WTC11 (cell line): Measurements from ENCODE around the gene SLC41A3. TPM values are rescaled to one million over a fixed set of nuclear protein-coding genes. Genes with fewer than 3 reads are reported as not detected.

ENCODE experiments used
- ATAC-seq: fragments of 200-7000 bp; cut with Tn5 transposase; 2 replicates; pipeline ENCODE4 v1.10.0; 2021; ENCODE audit warnings: mild to moderate bottlenecking, moderate library complexity
- CTCF ChIA-PET: fragments of 300-600 bp; sonication (Branson Sonifier 250); formaldehyde crosslinking; loops from one replicate; lab custom pipeline; 2021; ENCODE audit warnings: antibody characterized with exemption; lab: Charles Lee
- POLR2A ChIA-PET: fragments of 350-600 bp; sonication (Branson Sonifier 250); formaldehyde crosslinking; loops from one replicate; lab custom pipeline; 2021; ENCODE audit warnings: antibody characterized with exemption; lab: Charles Lee
- DNase-seq: peaks from one replicate; pipeline ENCODE4 v3.0.0; 2021; ENCODE audit warnings: low spot score
- H3K27ac Mint-ChIP-seq: 2 replicates; pipeline ENCODE4 v1.8.0; 2021; ENCODE audit warnings: mixed read lengths
- H3K27me3 Mint-ChIP-seq: 2 replicates; pipeline ENCODE4 v1.8.0; 2021; ENCODE audit warnings: low read depth, mild to moderate bottlenecking, moderate library complexity, mixed read lengths
- H3K36me3 Mint-ChIP-seq: 2 replicates; pipeline ENCODE4 v1.8.0; 2021; ENCODE audit warnings: mixed read lengths
- H3K4me1 Mint-ChIP-seq: 2 replicates; pipeline ENCODE4 v1.8.0; 2022; ENCODE audit warnings: mixed read lengths
- H3K4me3 Mint-ChIP-seq: 2 replicates; pipeline ENCODE4 v1.8.0; 2021; ENCODE audit warnings: mild to moderate bottlenecking, moderate library complexity, mixed read lengths
- H3K9me3 Mint-ChIP-seq: 2 replicates; pipeline ENCODE4 v1.8.0; 2021; ENCODE audit warnings: mixed read lengths
- ATF1 ChIP-seq: sonication (generic); formaldehyde crosslinking; IDR thresholded peaks from 2 replicates; pipeline ENCODE4 v1.8.1; 2023; ENCODE audit warnings: mild to moderate bottlenecking, moderate library complexity, missing genetic modification reagents
- CREM ChIP-seq: sonication (generic); formaldehyde crosslinking; IDR thresholded peaks from 2 replicates; pipeline ENCODE4 v1.8.1; 2022; ENCODE audit warnings: mild to moderate bottlenecking, missing genetic modification reagents, moderate library complexity
- ETV6 ChIP-seq: sonication (generic); formaldehyde crosslinking; IDR thresholded peaks from 2 replicates; pipeline ENCODE4 v1.8.1; 2022; ENCODE audit warnings: mild to moderate bottlenecking, missing genetic modification reagents
- FOXJ3 ChIP-seq: sonication (generic); formaldehyde crosslinking; IDR thresholded peaks from 2 replicates; pipeline ENCODE4 v1.9.0; 2021; ENCODE audit warnings: missing genetic modification reagents, mild to moderate bottlenecking, borderline replicate concordance
- HMGA2 ChIP-seq: fragments of 250-450 bp; sonication (Bioruptor Pico); IDR thresholded peaks from 2 replicates; pipeline ENCODE4 v1.4.0; 2021; ENCODE audit warnings: mild to moderate bottlenecking, moderate library complexity
- IRF2 ChIP-seq: sonication (generic); formaldehyde crosslinking; IDR thresholded peaks from 2 replicates; pipeline ENCODE4 v1.8.0; 2022; ENCODE audit warnings: low read depth, missing genetic modification reagents, borderline replicate concordance
- KAT7 ChIP-seq: sonication (generic); formaldehyde crosslinking; IDR thresholded peaks from 2 replicates; pipeline ENCODE4 v1.8.1; 2023; ENCODE audit warnings: missing genetic modification reagents, mild to moderate bottlenecking, borderline replicate concordance
- MYBL2 ChIP-seq: sonication (generic); formaldehyde crosslinking; IDR thresholded peaks from 2 replicates; pipeline ENCODE4 v1.8.1; 2023; ENCODE audit warnings: mild to moderate bottlenecking, moderate library complexity, missing genetic modification reagents
- NFYB ChIP-seq: sonication (generic); formaldehyde crosslinking; conservative IDR thresholded peaks from 2 replicates; pipeline ENCODE4 v1.8.0; 2022; ENCODE audit warnings: low read depth, missing genetic modification reagents
- NR2C2 ChIP-seq: sonication (generic); formaldehyde crosslinking; IDR thresholded peaks from 2 replicates; pipeline ENCODE4 v1.8.0; 2022; ENCODE audit warnings: mild to moderate bottlenecking, missing genetic modification reagents
- RORB ChIP-seq: fragments of 250-450 bp; sonication (Bioruptor Pico); IDR thresholded peaks from 2 replicates; pipeline ENCODE4 v1.9.0; 2021; ENCODE audit warnings: mild to moderate bottlenecking
- SMAD3 ChIP-seq: sonication (generic); formaldehyde crosslinking; IDR thresholded peaks from 2 replicates; pipeline ENCODE4 v1.8.0; 2022; ENCODE audit warnings: missing genetic modification reagents, mild to moderate bottlenecking, borderline replicate concordance
- SMAD4 ChIP-seq: sonication (generic); formaldehyde crosslinking; IDR thresholded peaks from 2 replicates; pipeline ENCODE4 v1.8.0; 2022; ENCODE audit warnings: mild to moderate bottlenecking, missing genetic modification reagents
- ZBTB21 ChIP-seq: sonication (generic); formaldehyde crosslinking; IDR thresholded peaks from 2 replicates; pipeline ENCODE4 v1.8.1; 2023; ENCODE audit warnings: mild to moderate bottlenecking, missing genetic modification reagents, borderline replicate concordance
- ZNF121 ChIP-seq: sonication (generic); formaldehyde crosslinking; IDR thresholded peaks from 2 replicates; pipeline ENCODE4 v1.8.0; 2023; ENCODE audit warnings: missing genetic modification reagents
- ZNF232 ChIP-seq: sonication (generic); formaldehyde crosslinking; IDR thresholded peaks from 2 replicates; pipeline ENCODE4 v1.8.0; 2022; ENCODE audit warnings: mild to moderate bottlenecking, missing genetic modification reagents
- total RNA-seq: library from RNA; stranded (reverse); gene quantifications from 3 replicates; pipeline ENCODE4 v1.2.3, GENCODE V29; 2021
- TF ChIP-seq, protein P1 (sequence below): sonication (generic); formaldehyde crosslinking; IDR thresholded peaks from 2 replicates; pipeline ENCODE4 v1.8.1; 2022; ENCODE audit warnings: low read depth, mild to moderate bottlenecking, moderate library complexity, missing genetic modification reagents, borderline replicate concordance
- TF ChIP-seq, protein P2 (sequence below): sonication (generic); formaldehyde crosslinking; IDR thresholded peaks from 2 replicates; pipeline ENCODE4 v1.8.1; 2022; ENCODE audit warnings: missing genetic modification reagents, borderline replicate concordance
- TF ChIP-seq, protein P3 (sequence below): sonication (generic); formaldehyde crosslinking; IDR thresholded peaks from 2 replicates; pipeline ENCODE4 v1.8.0; 2022; ENCODE audit warnings: mild to moderate bottlenecking, missing genetic modification reagents
- TF ChIP-seq, protein P4 (sequence below): sonication (generic); formaldehyde crosslinking; IDR thresholded peaks from 2 replicates; pipeline ENCODE4 v1.8.1; 2022; ENCODE audit warnings: mild to moderate bottlenecking, missing genetic modification reagents, moderate library complexity, borderline replicate concordance
- TF ChIP-seq, protein P5 (sequence below): sonication (generic); formaldehyde crosslinking; IDR thresholded peaks from 2 replicates; pipeline ENCODE4 v1.8.1; 2023; ENCODE audit warnings: mild to moderate bottlenecking, missing genetic modification reagents, borderline replicate concordance
- TF ChIP-seq, protein P6 (sequence below): sonication (generic); formaldehyde crosslinking; IDR thresholded peaks from 2 replicates; pipeline ENCODE4 v1.8.1; 2022; ENCODE audit warnings: low read depth, missing genetic modification reagents, borderline replicate concordance

Gene SLC41A3
- total RNA-seq, 1 experiment from 2014 or later, result 28.4 TPM

DNA sequence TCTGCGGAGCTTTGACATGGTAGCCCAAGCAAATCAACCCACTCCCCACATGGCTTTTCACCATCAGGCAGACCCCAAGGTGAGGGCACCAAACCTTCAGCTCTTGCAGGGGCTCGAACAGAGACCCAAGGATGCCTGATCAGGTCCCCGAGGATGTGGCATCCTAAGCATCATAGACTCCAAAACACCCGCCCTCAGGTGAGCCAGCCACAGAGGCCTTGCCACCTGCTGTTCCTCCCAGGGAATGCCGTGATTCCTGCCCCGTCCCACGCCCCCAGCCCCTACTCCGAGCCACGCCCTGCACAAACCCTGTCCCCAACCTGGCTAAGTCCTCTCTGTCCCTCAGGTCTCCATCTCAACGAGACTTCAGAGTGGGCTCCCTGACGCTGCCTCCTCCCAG is 34.7 kb upstream of the SLC41A3 start (continued):
- TF ChIP-seq, protein P1, sequence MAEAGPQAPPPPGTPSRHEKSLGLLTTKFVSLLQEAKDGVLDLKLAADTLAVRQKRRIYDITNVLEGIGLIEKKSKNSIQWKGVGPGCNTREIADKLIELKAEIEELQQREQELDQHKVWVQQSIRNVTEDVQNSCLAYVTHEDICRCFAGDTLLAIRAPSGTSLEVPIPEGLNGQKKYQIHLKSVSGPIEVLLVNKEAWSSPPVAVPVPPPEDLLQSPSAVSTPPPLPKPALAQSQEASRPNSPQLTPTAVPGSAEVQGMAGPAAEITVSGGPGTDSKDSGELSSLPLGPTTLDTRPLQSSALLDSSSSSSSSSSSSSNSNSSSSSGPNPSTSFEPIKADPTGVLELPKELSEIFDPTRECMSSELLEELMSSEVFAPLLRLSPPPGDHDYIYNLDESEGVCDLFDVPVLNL (CRISPR knock-in tag), result no peak
- TF ChIP-seq RORB (CRISPR knock-in tag) (no peak), HMGA2 (no peak), KAT7 (CRISPR knock-in tag) (no peak), ZNF232 (CRISPR knock-in tag) (no peak), SMAD3 (CRISPR knock-in tag) (no peak)
- TF ChIP-seq, protein P2, sequence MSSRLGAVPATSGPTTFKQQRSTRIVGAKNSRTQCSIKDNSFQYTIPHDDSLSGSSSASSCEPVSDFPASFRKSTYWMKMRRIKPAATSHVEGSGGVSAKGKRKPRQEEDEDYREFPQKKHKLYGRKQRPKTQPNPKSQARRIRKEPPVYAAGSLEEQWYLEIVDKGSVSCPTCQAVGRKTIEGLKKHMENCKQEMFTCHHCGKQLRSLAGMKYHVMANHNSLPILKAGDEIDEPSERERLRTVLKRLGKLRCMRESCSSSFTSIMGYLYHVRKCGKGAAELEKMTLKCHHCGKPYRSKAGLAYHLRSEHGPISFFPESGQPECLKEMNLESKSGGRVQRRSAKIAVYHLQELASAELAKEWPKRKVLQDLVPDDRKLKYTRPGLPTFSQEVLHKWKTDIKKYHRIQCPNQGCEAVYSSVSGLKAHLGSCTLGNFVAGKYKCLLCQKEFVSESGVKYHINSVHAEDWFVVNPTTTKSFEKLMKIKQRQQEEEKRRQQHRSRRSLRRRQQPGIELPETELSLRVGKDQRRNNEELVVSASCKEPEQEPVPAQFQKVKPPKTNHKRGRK (CRISPR knock-in tag), result no peak

DNA sequence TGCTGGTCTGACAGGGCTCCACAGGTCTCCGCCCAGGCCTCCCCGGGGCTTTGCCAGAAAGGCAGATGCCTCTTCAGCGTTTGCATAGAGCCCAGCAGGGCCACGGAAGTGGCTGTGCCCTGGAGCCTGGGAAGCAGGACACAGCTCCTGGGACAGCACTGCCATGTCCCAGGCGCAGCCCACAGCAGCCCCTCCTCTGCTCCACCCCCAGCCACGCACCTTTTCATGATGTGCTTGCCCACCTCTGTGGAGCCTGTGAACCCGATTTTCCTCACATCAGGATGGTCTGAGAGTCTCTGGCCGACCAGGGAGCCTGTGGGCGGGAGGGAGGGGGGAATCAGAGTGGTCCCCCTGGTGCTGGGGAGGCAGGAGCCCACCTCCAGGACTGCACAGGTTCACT is 33.9 kb upstream of the SLC41A3 start:
- Mint-ChIP-seq H3K4me3 (no peak overlapping the region), H3K36me3 (no peaks in the 10 kb centered on the region), H3K4me1 (no peaks in the 10 kb centered on the region), H3K9me3 (peaks cover 11% of the 10 kb centered on the region)
- POLR2A ChIA-PET, result no interaction called here
- ATAC-seq (no peak), DNase-seq (no peak)
- TF ChIP-seq NR2C2 (CRISPR knock-in tag) (no peak), ZNF121 (CRISPR knock-in tag) (peak; percentile 67; the same call in 1 of the 2 replicates)
- TF ChIP-seq, protein P3, sequence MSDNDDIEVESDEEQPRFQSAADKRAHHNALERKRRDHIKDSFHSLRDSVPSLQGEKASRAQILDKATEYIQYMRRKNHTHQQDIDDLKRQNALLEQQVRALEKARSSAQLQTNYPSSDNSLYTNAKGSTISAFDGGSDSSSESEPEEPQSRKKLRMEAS, result no peak
- TF ChIP-seq, all 79 proteins: peak for 1
- Mint-ChIP-seq H3K27me3 (no peaks in the 10 kb centered on the region; the same call in 1 of the 2 replicates), H3K27ac (no peak overlapping the region)
- CTCF ChIA-PET, result interaction anchor here (0.8 to 1.2 kb wide), 2 partner anchors 14 to 16 kb away, joined by 3 to 5 read pairs; no protein-coding TSS in a partner anchor

DNA sequence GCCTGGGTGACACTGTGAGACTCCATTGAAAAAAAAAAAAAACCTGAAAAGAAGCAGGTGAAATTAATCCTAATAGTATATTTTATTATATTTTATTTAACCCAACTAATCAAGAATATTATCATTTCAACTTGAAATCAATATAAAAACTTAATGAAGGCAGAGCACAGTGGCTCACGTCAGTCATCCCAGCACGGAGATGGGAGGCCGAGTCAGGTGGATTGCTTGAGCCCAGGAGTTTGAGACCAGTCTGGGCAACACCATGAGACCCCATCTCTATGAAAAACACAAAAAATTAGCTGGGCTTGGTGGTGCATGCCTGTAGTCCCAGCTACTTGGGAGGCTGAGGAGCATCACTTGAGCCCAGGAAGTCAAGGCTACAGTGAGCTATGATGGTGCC is 33.3 kb upstream of the SLC41A3 start:
- ChIA-PET POLR2A (no interaction called here), CTCF (interaction anchor here (0.8 to 1.2 kb wide), 3 partner anchors 14 to 16 kb away, joined by 3 to 5 read pairs (median 3); no protein-coding TSS in a partner anchor)

More for the DNA sequence above, 33.3 kb upstream of the SLC41A3 start:
- Mint-ChIP-seq H3K4me3 (no peak overlapping the region), H3K27ac (no peak overlapping the region), H3K9me3 (peaks cover 11% of the 10 kb centered on the region), H3K36me3 (no peaks in the 10 kb centered on the region), H3K27me3 (no peaks in the 10 kb centered on the region; the same call in 1 of the 2 replicates)
- DNase-seq (no peak), ATAC-seq (no peak)
- TF ChIP-seq FOXJ3, result no peak
- TF ChIP-seq, protein P4, sequence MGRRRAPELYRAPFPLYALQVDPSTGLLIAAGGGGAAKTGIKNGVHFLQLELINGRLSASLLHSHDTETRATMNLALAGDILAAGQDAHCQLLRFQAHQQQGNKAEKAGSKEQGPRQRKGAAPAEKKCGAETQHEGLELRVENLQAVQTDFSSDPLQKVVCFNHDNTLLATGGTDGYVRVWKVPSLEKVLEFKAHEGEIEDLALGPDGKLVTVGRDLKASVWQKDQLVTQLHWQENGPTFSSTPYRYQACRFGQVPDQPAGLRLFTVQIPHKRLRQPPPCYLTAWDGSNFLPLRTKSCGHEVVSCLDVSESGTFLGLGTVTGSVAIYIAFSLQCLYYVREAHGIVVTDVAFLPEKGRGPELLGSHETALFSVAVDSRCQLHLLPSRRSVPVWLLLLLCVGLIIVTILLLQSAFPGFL, result no peak
- TF ChIP-seq ZNF232 (CRISPR knock-in tag), result no peak
- no peak for TF ChIP-seq CREM (CRISPR knock-in tag)
- TF ChIP-seq, protein P5, sequence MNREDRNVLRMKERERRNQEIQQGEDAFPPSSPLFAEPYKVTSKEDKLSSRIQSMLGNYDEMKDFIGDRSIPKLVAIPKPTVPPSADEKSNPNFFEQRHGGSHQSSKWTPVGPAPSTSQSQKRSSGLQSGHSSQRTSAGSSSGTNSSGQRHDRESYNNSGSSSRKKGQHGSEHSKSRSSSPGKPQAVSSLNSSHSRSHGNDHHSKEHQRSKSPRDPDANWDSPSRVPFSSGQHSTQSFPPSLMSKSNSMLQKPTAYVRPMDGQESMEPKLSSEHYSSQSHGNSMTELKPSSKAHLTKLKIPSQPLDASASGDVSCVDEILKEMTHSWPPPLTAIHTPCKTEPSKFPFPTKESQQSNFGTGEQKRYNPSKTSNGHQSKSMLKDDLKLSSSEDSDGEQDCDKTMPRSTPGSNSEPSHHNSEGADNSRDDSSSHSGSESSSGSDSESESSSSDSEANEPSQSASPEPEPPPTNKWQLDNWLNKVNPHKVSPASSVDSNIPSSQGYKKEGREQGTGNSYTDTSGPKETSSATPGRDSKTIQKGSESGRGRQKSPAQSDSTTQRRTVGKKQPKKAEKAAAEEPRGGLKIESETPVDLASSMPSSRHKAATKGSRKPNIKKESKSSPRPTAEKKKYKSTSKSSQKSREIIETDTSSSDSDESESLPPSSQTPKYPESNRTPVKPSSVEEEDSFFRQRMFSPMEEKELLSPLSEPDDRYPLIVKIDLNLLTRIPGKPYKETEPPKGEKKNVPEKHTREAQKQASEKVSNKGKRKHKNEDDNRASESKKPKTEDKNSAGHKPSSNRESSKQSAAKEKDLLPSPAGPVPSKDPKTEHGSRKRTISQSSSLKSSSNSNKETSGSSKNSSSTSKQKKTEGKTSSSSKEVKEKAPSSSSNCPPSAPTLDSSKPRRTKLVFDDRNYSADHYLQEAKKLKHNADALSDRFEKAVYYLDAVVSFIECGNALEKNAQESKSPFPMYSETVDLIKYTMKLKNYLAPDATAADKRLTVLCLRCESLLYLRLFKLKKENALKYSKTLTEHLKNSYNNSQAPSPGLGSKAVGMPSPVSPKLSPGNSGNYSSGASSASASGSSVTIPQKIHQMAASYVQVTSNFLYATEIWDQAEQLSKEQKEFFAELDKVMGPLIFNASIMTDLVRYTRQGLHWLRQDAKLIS (CRISPR knock-in tag), result no peak
- TF ChIP-seq SMAD4, result no peak
- TF ChIP-seq ETV6 (CRISPR knock-in tag), result no peak
- no peak for TF ChIP-seq IRF2 (CRISPR knock-in tag)
- TF ChIP-seq NFYB (CRISPR knock-in tag), result no peak
- no peak for TF ChIP-seq KAT7 (CRISPR knock-in tag)
- TF ChIP-seq ZBTB21 (CRISPR knock-in tag), result no peak
- no peak for TF ChIP-seq MYBL2 (CRISPR knock-in tag)
- no peak for TF ChIP-seq ATF1 (CRISPR knock-in tag)
- TF ChIP-seq, protein P6, sequence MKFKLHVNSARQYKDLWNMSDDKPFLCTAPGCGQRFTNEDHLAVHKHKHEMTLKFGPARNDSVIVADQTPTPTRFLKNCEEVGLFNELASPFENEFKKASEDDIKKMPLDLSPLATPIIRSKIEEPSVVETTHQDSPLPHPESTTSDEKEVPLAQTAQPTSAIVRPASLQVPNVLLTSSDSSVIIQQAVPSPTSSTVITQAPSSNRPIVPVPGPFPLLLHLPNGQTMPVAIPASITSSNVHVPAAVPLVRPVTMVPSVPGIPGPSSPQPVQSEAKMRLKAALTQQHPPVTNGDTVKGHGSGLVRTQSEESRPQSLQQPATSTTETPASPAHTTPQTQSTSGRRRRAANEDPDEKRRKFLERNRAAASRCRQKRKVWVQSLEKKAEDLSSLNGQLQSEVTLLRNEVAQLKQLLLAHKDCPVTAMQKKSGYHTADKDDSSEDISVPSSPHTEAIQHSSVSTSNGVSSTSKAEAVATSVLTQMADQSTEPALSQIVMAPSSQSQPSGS (CRISPR knock-in tag), result no peak
- TF ChIP-seq, all 79 proteins: peak for 0
- no peaks in the 10 kb centered on the region for H3K4me1 Mint-ChIP-seq
